ENCODE data around the gene NUP214.

DNA sequence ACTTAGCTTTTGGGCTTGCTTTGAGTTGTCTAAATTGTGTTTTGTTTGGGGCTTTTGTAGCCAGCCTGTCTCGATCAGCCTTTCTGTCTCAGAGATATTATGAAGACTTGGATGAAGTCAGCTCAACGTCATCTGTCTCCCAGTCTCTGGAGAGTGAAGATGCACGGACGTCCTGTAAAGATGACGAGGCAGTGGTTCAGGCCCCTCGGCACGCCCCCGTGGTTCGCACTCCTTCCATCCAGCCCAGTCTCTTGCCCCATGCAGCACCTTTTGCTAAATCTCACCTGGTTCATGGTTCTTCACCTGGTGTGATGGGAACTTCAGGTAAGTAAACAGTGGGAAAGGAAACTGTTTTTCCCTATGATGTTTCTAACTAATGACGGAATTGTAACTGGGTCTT is 48.6 kb downstream of the NUP214 start:
- TF ChIP-seq POLR2AphosphoS5 (IDR thresholded peaks at IDR 0.05; ENCODE audit: low read depth, low read length): no peak
- TF ChIP-seq, protein P1, sequence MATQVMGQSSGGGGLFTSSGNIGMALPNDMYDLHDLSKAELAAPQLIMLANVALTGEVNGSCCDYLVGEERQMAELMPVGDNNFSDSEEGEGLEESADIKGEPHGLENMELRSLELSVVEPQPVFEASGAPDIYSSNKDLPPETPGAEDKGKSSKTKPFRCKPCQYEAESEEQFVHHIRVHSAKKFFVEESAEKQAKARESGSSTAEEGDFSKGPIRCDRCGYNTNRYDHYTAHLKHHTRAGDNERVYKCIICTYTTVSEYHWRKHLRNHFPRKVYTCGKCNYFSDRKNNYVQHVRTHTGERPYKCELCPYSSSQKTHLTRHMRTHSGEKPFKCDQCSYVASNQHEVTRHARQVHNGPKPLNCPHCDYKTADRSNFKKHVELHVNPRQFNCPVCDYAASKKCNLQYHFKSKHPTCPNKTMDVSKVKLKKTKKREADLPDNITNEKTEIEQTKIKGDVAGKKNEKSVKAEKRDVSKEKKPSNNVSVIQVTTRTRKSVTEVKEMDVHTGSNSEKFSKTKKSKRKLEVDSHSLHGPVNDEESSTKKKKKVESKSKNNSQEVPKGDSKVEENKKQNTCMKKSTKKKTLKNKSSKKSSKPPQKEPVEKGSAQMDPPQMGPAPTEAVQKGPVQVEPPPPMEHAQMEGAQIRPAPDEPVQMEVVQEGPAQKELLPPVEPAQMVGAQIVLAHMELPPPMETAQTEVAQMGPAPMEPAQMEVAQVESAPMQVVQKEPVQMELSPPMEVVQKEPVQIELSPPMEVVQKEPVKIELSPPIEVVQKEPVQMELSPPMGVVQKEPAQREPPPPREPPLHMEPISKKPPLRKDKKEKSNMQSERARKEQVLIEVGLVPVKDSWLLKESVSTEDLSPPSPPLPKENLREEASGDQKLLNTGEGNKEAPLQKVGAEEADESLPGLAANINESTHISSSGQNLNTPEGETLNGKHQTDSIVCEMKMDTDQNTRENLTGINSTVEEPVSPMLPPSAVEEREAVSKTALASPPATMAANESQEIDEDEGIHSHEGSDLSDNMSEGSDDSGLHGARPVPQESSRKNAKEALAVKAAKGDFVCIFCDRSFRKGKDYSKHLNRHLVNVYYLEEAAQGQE (IDR thresholded peaks at IDR 0.05; ENCODE audit: insufficient read depth in 1 of 2, low read depth in 2 of 2, low read length in 1 of 2): no peak

All from Panc1 (cell line).